ENCODE data around the gene LRRC32. TPM values are rescaled to one million over a fixed set of nuclear protein-coding genes. Genes with fewer than 3 reads are reported as not detected.

The LRRC32 gene
- total RNA-seq, 6 donors from 2014 or later, result 41.3 to 118 (median 60.3) TPM

DNA sequence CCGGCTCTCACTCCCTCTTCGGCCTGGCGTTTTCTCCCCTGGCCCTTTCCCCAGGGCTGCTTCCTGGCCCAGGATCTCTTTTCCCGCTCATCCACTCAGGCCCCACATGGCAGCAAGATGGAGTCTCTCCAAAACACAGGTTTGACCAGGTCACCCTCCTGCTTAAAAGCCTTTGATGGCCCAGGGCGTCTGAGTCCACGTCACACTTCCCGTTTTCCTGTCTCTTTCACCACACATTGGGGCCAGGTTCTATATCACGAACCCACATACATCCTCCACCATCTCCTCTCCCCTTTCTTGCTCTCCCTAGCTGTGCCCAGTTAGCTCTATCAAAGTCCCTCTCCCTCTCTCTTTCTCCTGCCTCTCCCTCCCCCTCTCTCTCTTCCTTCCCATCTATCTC lies 7.8 kb upstream of the LRRC32 start:
- Histone ChIP-seq H3K27ac (no peak overlapping the region), H3K36me3 (no peaks in the 10 kb centered on the region), H3K9me3 (no peaks in the 10 kb centered on the region), H3K4me3 (no peak overlapping the region), H3K4me1 (peaks cover 0 to 11% (median 5%) of the 10 kb centered on the region in 4 donors), H3K27me3 (no peaks in the 10 kb centered on the region)
- no peak for TF ChIP-seq EP300 (IDR thresholded peaks at IDR 0.05)
- no peak for TF ChIP-seq POLR2AphosphoS5 (IDR thresholded peaks at IDR 0.05)
- DNase-seq (no peak), ATAC-seq (ENCODE audit: low FRiP score in 2 of 2) (no peak)
- WGBS, 2 donors, result 75 to 79% methylated on average over 8 of the region's 8 CpGs

DNA sequence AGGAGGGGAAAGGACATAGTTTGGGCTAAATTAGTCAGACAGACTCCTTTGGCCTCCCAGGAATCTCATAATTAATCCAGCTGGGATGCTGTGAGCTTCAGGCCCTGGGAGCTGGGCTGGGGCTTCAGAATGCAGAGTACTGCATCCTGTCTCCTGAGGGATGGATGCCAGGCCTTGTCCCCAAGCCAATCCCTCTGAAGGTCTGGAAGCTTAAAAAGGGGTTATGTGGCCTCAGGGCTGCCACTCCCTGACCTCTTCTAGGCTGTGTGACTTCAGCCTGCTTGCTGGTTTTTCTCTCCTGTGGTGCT lies 6.9 kb upstream of the LRRC32 start:
- Histone ChIP-seq H3K27me3 (no peaks in the 10 kb centered on the region), H3K27ac (no peak overlapping the region), H3K36me3 (no peaks in the 10 kb centered on the region), H3K9me3 (no peaks in the 10 kb centered on the region), H3K4me1 (peaks cover 6 to 16% (median 12%) of the 10 kb centered on the region in 4 donors), H3K4me3 (no peak overlapping the region)
- no peak for TF ChIP-seq EP300 (IDR thresholded peaks at IDR 0.05)
- TF ChIP-seq, protein P1, sequence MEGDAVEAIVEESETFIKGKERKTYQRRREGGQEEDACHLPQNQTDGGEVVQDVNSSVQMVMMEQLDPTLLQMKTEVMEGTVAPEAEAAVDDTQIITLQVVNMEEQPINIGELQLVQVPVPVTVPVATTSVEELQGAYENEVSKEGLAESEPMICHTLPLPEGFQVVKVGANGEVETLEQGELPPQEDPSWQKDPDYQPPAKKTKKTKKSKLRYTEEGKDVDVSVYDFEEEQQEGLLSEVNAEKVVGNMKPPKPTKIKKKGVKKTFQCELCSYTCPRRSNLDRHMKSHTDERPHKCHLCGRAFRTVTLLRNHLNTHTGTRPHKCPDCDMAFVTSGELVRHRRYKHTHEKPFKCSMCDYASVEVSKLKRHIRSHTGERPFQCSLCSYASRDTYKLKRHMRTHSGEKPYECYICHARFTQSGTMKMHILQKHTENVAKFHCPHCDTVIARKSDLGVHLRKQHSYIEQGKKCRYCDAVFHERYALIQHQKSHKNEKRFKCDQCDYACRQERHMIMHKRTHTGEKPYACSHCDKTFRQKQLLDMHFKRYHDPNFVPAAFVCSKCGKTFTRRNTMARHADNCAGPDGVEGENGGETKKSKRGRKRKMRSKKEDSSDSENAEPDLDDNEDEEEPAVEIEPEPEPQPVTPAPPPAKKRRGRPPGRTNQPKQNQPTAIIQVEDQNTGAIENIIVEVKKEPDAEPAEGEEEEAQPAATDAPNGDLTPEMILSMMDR (IDR thresholded peaks at IDR 0.05), result no peak
- no peak for TF ChIP-seq POLR2A (IDR thresholded peaks at IDR 0.05)
- ATAC-seq (ENCODE audit: low FRiP score in 2 of 2) (no peak), DNase-seq (no peak)

DNA sequence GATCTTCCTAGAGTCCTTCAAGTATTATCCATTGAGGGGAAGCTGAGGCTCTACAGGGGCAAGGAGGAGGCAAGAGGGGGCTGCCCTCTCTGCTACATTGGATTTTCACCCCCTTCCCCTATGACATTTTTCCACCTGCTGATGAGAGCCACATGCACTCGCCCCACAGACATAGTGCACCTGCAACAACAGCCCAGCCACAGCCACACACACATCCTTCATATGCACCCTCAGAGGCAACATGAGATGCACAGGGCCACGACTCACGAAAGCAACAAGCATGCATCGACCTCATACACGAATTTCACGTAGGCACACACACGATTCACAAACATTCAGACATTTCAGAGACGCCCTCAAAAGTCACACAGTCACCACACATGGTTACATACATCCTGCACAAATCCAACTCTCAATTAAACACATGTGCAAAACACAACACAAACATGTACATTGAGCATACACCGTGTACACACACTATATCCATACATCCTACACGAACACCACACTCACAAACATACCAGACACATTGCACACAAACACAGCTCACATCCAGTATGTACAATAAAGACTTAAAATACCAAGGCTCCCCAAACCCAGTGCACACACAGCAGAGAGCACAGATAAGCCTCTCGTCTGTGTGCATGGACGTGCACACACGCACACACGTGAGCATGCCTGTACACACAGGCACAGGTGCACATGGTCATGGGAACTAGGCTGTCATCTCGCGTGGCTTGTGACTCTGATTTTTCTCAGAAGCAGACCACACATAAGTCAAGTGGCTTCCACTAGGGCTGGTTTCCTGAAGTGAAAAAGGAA lies 6.3 kb upstream of the LRRC32 start:
- no peak for DNase-seq
- no peak overlapping the region for H3K27ac ChIP-seq
- no peaks in the 10 kb centered on the region for H3K27me3 ChIP-seq
- WGBS, 2 donors, result 77 to 85% methylated on average over 10 to 16 of the region's 16 CpGs
- no peak for ATAC-seq (ENCODE audit: low FRiP score in 2 of 2)
- TF ChIP-seq POLR2A (IDR thresholded peaks at IDR 0.05), result no peak
- TF ChIP-seq, protein P1 (IDR thresholded peaks at IDR 0.05), result no peak
- TF ChIP-seq POLR2AphosphoS5 (IDR thresholded peaks at IDR 0.05), result no peak
- TF ChIP-seq EP300 (IDR thresholded peaks at IDR 0.05), result no peak
- no peaks in the 10 kb centered on the region for H3K36me3 ChIP-seq
- H3K9me3 ChIP-seq, result no peaks in the 10 kb centered on the region
- no peak overlapping the region for H3K4me3 ChIP-seq
- peaks cover 11 to 22% (median 17%) of the 10 kb centered on the region in 4 donors for H3K4me1 ChIP-seq

DNA sequence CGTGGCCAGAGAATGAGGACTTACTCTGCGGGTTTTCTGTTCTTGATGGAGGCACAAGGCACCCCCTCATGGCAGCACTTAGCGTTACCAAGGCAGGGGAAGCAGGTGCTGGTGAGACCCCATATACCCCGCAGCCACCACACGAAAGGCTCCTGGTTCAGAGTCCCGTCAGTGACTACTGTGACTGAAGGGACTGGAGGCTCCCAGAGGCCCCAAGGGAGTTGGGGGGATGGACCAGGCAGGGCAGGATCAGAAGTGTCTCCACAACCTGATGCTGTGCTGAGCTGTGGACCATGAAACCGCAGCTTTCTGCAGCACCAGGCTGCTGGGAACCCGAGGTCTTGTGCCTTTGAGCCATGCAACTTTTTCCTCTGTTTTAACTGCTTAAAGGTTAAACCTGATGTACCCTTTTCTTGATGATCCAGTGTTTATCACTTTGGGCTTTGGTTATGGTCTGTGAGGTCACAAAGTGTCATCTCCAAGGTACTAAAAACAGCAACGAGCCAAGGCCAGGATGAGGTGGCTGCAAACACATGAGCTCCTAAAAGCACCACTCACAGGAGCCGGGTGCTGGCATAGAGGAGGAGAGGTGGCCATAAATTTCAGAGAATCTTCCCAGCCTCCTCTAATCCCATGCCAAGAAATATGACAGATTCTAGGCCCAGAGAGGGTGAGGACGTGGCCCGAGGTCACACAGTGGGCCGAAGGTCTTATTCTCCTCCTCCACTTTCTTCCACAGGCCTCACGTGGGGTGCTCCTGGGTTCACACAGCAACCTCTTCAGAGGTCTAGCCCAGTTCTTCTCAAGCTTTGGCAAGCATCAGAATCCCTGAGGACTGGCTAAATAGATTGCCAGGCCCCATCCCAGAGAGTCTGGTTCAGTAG lies 4.2 kb upstream of the LRRC32 start:
- WGBS, 2 donors, result 85 to 90% methylated on average over 11 to 14 of the region's 14 CpGs
- peaks cover 0 to 8% (median 4%) of the 10 kb centered on the region in 4 donors for H3K27me3 ChIP-seq
- H3K4me1 ChIP-seq, result peaks cover 24 to 30% (median 26%) of the 10 kb centered on the region in 4 donors
- no peak overlapping the region for H3K27ac ChIP-seq
- H3K9me3 ChIP-seq, result no peaks in the 10 kb centered on the region
- no peaks in the 10 kb centered on the region for H3K36me3 ChIP-seq
- H3K4me3 ChIP-seq, result no peak overlapping the region
- no peak for ATAC-seq (ENCODE audit: low FRiP score in 2 of 2)
- no peak for DNase-seq
- TF ChIP-seq, protein P1 (IDR thresholded peaks at IDR 0.05), result no peak
- TF ChIP-seq POLR2AphosphoS5 (IDR thresholded peaks at IDR 0.05), result no peak
- no peak for TF ChIP-seq EP300 (IDR thresholded peaks at IDR 0.05)
- TF ChIP-seq POLR2A (IDR thresholded peaks at IDR 0.05), result no peak
